Measurements from ENCODE around the gene AUNIP.

The AUNIP gene

DNA sequence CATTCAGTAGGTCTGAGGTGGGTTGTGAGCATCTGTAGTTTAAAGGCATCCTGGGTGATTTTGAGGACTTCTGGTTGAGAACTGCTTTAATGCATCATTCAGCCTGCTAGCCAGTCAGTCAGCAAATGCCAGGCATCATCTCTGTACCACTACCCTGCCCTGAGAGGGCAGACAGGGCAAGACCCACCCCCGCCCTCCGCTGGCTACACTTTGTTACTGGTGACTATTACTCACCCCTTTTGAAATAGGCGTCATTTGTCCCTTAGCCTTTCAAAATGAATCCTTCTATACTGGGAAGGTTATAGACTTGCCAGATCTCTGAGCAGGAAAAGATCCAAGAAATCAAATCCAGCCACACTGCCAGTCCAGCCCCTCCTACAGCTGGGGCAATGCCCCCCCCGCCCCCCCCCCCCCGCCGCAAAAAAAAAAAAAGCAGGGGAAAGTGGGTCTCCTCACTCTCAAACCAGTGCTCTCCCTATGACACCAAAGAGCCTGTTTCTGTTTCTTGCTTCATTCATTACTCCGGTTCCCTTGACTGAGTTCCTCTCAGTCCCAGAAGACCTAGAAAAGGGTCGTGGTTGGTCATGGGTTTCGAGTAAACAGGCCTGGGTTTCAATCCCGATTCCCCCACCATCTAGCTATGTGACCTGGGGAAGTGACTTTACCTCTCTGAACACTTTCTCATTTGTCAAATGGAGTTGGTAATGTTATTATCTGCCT lies 54.9 kb downstream of the AUNIP start:
- no peak overlapping the region for H3K4me3 Mint-ChIP-seq
- DNase-seq (no peak), ATAC-seq (replicated peaks) (no peak)
- peaks cover 13% of the 10 kb centered on the region for H3K36me3 Mint-ChIP-seq (ENCODE audit: insufficient read depth)
- H3K27ac Mint-ChIP-seq = no peak overlapping the region
- H3K9me3 Mint-ChIP-seq = no peaks in the 10 kb centered on the region
- no peaks in the 10 kb centered on the region for H3K27me3 Mint-ChIP-seq
- H3K4me1 Mint-ChIP-seq (ENCODE audit: low read depth in 2 of 2) = peaks cover 21 to 24% of the 10 kb centered on the region in 2 donors

GRCh38 chr1:25803368-25803767 lies 55.9 kb downstream of the AUNIP start:
- Mint-ChIP-seq H3K36me3 (ENCODE audit: insufficient read depth) (peaks cover 17% of the 10 kb centered on the region), H3K27ac (no peak overlapping the region), H3K4me3 (no peak overlapping the region), H3K4me1 (ENCODE audit: low read depth in 2 of 2) (peaks cover 26% of the 10 kb centered on the region in 2 donors), H3K9me3 (no peaks in the 10 kb centered on the region), H3K27me3 (no peaks in the 10 kb centered on the region)
- DNase-seq (no peak), ATAC-seq (replicated peaks) (no peak)

- DNase-seq = no peak
- H3K9me3 Mint-ChIP-seq = no peaks in the 10 kb centered on the region
These were observed 56.3 kb downstream of the AUNIP start for GRCh38 chr1:25802915-25803314.

GRCh38 chr1:25800703-25801377 lies 58.4 kb downstream of the AUNIP start:
- Mint-ChIP-seq H3K36me3 (ENCODE audit: insufficient read depth) (peaks cover 22% of the 10 kb centered on the region), H3K27me3 (no peaks in the 10 kb centered on the region), H3K27ac (peak overlapping the region; percentile 78 to 80), H3K4me3 (peak overlapping the region; percentile 69 to 84), H3K4me1 (ENCODE audit: low read depth in 2 of 2) (peaks cover 43 to 48% of the 10 kb centered on the region in 2 donors), H3K9me3 (no peaks in the 10 kb centered on the region)
- DNase-seq = no peak
- no peak for ATAC-seq (replicated peaks)

More at GRCh38 chr1:25802915-25803314, 56.3 kb downstream of the AUNIP start:
- ATAC-seq (replicated peaks) = no peak
- Mint-ChIP-seq H3K4me1 (ENCODE audit: low read depth in 2 of 2) (peaks cover 26 to 31% of the 10 kb centered on the region in 2 donors), H3K27ac (no peak overlapping the region), H3K4me3 (no peak overlapping the region), H3K27me3 (no peaks in the 10 kb centered on the region), H3K36me3 (ENCODE audit: insufficient read depth) (peaks cover 16% of the 10 kb centered on the region)

DNA sequence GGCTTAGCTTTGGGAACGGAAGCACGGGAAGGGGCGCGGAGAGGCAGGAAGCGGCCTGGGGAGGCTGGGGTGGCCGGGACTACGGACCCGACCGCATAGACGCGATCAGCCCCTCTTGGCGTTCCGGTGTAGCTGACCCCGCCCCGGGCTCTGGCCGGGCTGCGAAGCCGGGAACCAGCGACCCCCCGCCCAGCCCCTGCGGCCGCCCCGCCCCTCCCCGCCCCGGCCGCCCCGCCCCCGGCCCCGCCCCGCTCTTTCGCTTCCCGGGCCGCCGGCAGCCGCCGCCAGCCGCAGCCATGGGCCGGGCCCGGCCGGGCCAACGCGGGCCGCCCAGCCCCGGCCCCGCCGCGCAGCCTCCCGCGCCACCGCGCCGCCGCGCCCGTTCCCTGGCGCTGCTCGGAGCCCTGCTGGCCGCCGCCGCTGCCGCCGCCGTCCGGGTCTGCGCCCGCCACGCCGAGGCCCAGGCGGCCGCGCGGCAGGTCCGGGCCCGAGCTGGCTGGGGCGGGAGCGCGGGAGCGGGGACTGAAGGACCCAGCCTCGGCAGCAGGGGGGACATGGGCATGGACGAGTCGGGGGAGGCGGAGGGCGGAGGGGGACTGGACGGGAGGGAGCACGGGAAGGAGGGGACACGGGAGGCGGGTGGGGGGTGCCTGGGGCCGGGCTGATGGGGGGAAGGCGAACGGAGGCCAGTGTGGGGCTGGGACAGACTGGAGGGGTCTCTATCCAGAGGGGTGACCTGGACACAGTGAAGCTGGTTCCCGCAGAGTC lies 59.1 kb downstream of the AUNIP start, which contains the start of gene SELENON:
Gene SELENON (plus strand): TSS at position 259 of the 768 bp plus-strand sequence. CDS start 38 bp downstream, at position 297.
- Mint-ChIP-seq H3K4me3 (peak within 1 kb of the TSS; percentile 75 to 84), H3K36me3 (ENCODE audit: insufficient read depth) (peaks cover 20% of the 10 kb centered on the region), H3K27me3 (no peaks in the 10 kb centered on the region), H3K27ac (peak within 1 kb of the TSS; percentile 78 to 80), H3K4me1 (ENCODE audit: low read depth in 2 of 2) (peaks cover 43 to 51% of the 10 kb centered on the region in 2 donors), H3K9me3 (no peaks in the 10 kb centered on the region)
- no peak for DNase-seq
- peak; percentile 30 for ATAC-seq (replicated peaks)

DNA sequence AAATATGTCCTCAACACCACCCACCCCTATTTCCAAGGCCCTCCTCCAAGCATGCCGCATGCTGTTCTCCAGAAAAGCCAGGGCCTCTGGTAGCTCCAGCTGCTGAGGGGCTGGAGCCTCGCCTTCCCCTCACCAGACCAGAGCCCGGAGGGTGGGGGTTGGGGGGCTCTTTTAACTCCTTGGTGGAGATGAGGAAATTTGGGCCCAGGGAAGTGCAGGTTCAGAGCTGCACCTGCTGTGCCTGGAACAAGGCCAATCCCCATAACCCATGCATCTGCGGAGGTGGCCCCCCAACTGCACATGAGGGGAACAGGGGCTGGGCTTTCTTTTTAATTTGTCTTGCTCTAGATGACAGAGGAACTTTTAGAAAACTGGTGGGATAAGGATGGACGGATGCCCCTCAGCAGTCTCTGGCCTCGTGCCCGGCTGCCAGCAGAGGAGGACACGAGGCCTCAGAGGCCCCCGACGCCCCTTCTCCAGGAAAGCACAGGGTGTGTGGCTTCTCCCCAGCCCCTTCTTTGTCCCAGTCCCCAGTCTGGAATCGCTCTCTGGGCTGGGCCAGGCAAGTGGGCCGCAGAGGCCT lies 59.8 kb downstream of the AUNIP start:
- DNase-seq (no peak), ATAC-seq (replicated peaks) (no peak)
- H3K36me3 Mint-ChIP-seq (ENCODE audit: insufficient read depth) = peaks cover 25% of the 10 kb centered on the region
- no peaks in the 10 kb centered on the region for H3K27me3 Mint-ChIP-seq
- H3K27ac Mint-ChIP-seq = peak overlapping the region; percentile 52 to 66
- H3K4me3 Mint-ChIP-seq = peak overlapping the region; percentile 75 to 76
- H3K9me3 Mint-ChIP-seq = no peaks in the 10 kb centered on the region
- peaks cover 39 to 48% of the 10 kb centered on the region in 2 donors for H3K4me1 Mint-ChIP-seq (ENCODE audit: low read depth in 2 of 2)

DNA sequence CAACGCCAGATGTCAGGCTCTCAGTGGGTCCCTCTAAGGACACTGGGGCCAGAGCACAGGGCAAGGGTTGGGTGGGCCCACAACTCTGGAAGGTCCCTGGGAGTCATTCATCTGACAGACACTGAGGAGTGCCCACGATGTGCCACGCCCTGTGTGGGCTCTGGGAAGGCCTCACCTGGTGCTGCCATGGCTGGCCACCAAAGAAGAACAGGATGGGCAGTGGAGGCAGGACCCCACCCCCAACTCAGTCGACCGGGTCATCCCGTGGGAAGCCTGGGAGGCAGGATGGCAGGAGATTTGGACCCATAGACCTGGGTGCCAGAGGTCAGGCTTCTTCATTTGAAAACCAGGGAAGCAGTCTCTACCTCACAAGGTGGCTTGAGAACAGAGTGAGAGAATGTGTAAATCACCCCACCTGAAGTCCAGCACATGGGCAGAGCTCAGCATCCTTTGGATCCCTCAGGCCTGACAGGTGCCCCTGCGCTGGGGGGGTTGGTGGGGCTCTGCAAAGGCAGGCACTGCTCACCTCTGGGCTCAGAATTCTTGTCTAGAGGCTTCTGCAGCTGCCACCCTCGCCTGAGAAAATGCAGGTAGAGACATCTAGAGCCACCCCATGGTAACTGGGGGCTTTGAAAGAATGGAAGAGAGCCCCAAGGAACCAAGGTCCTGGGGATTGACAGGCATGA lies 60.4 kb downstream of the AUNIP start:
- DNase-seq (no peak), ATAC-seq (replicated peaks) (no peak)
- H3K27me3 Mint-ChIP-seq = no peaks in the 10 kb centered on the region
- peaks cover 26% of the 10 kb centered on the region for H3K36me3 Mint-ChIP-seq (ENCODE audit: insufficient read depth)
- no peaks in the 10 kb centered on the region for H3K9me3 Mint-ChIP-seq
- peak overlapping the region; percentile 75 to 76 for H3K4me3 Mint-ChIP-seq
- H3K4me1 Mint-ChIP-seq (ENCODE audit: low read depth in 2 of 2) = peaks cover 39 to 48% of the 10 kb centered on the region in 2 donors
- peak overlapping the region; percentile 52 to 66 for H3K27ac Mint-ChIP-seq

DNA sequence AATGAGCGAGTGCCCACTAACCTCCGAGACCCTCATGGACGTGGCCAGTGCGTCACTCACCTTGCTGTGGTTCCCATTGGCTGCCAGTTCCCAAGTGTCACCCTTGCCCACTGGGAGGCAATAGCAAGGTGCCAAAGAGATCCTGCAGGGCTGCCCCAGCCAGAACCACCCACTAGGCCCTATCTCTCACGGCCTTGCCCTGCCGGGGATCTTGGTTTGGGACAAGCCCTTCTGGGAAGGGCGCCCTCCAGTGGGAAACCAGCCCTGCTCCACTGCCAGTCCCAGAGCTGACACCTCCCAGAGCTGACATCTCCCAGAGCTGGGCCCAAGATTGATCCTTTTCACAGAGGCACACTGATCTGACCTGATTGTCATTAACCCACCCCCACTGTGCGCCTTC lies 61.3 kb downstream of the AUNIP start:
- ATAC-seq (replicated peaks) = no peak
- DNase-seq = no peak
- Mint-ChIP-seq H3K36me3 (ENCODE audit: insufficient read depth) (peaks cover 26% of the 10 kb centered on the region), H3K9me3 (no peaks in the 10 kb centered on the region), H3K4me1 (ENCODE audit: low read depth in 2 of 2) (peaks cover 38 to 47% of the 10 kb centered on the region in 2 donors), H3K27ac (peak overlapping the region; percentile 52 to 66), H3K4me3 (peak overlapping the region; percentile 55 to 76), H3K27me3 (no peaks in the 10 kb centered on the region)

- peaks cover 32 to 39% of the 10 kb centered on the region in 2 donors for H3K4me1 Mint-ChIP-seq (ENCODE audit: low read depth in 2 of 2)
- peak; percentile 54 for ATAC-seq (replicated peaks)
- DNase-seq = peak; percentile 66 to 77 (median 74)
- no peaks in the 10 kb centered on the region for H3K9me3 Mint-ChIP-seq
- peak overlapping the region; percentile 39 to 65 for H3K4me3 Mint-ChIP-seq
- H3K36me3 Mint-ChIP-seq (ENCODE audit: insufficient read depth) = peaks cover 26% of the 10 kb centered on the region
- no peaks in the 10 kb centered on the region for H3K27me3 Mint-ChIP-seq
- peak overlapping the region; percentile 75 to 86 for H3K27ac Mint-ChIP-seq
These were observed 62.3 kb downstream of the AUNIP start for GRCh38 chr1:25796811-25797458.

DNA sequence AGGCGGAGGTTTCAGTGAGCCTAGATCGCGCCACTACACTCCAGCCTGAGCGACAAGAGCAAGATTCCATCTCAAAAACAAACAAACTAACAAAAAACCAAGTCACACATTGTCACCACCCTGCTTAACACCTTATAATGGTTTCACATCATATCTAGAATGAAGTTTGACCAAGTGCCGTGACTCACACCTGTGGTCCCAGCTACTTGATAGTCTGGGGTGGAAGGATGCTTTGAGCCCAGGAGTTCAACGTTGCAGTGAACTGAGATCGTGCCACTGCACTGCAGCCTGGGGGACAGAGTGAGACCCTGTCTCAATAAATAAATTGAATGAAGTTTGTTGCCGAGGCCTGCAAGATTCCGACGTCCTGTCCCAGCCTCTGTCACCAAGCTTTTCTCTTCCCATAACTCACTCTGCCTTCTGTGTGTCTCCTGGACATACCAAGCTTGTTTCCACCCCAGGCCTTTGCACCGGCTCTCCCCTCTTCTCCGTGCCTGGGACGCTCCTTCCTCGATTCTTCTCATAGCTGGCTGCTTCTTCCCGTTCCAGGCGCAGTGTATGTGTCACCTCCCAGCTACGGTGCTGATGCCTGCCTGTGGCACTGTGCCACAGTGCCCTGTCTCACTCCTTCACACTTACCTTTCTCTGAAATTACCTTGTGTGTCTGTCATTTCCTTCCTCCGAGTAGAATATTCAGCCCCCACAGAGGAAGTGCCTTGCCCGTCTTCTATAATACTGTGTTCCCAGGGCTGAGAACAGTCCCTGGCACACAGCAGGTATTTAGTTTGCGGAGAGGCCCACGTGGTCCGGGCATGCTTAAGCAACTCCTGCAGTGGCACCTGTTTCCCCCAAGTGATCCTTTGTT lies 63.1 kb downstream of the AUNIP start:
- DNase-seq (peak in 1 of 3 experiments; percentile 37), ATAC-seq (replicated peaks) (peak; percentile 74)
- H3K27ac Mint-ChIP-seq = peak overlapping the region; percentile 75 to 86
- H3K4me3 Mint-ChIP-seq = peak overlapping the region; percentile 39 to 65
- H3K36me3 Mint-ChIP-seq (ENCODE audit: insufficient read depth) = peaks cover 26% of the 10 kb centered on the region
- peaks cover 32 to 39% of the 10 kb centered on the region in 2 donors for H3K4me1 Mint-ChIP-seq (ENCODE audit: low read depth in 2 of 2)
- no peaks in the 10 kb centered on the region for H3K27me3 Mint-ChIP-seq
- no peaks in the 10 kb centered on the region for H3K9me3 Mint-ChIP-seq

- DNase-seq (no peak), ATAC-seq (replicated peaks) (no peak)
- no peaks in the 10 kb centered on the region for H3K9me3 Mint-ChIP-seq
- peaks cover 24% of the 10 kb centered on the region for H3K36me3 Mint-ChIP-seq (ENCODE audit: insufficient read depth)
- H3K27ac Mint-ChIP-seq = peak overlapping the region in 1 of 2 donors; percentile 45
- no peaks in the 10 kb centered on the region for H3K27me3 Mint-ChIP-seq
- no peak overlapping the region for H3K4me3 Mint-ChIP-seq
- peaks cover 25 to 30% of the 10 kb centered on the region in 2 donors for H3K4me1 Mint-ChIP-seq (ENCODE audit: low read depth in 2 of 2)
These were observed 64.0 kb downstream of the AUNIP start for GRCh38 chr1:25795211-25795610.

Measured in effector memory CD8-positive, alpha-beta T cell (primary cell).